PC-9 (cell line): Measurements from ENCODE around the gene TCHH. TPM values are rescaled to one million over a fixed set of nuclear protein-coding genes. Genes with fewer than 3 reads are reported as not detected.

Experiments
- BruUV-seq: library from RNA; stranded (reverse); fragments of 400-500 nt; replicated peaks from 2 replicates; lab custom pipeline; 2021; lab: Mats Ljungman, UMichigan
- CTCF ChIA-PET: fragments of 300-600 bp; sonication (Branson Sonifier 250); formaldehyde crosslinking; loops from one replicate; lab custom pipeline; 2022; ENCODE audit warnings: antibody characterized with exemption; lab: Charles Lee
- POLR2A ChIA-PET: fragments of 300-600 bp; sonication (Branson Sonifier 250); formaldehyde crosslinking; loops from one replicate; lab custom pipeline; 2022; ENCODE audit warnings: antibody characterized with exemption; ENCODE audit not compliant: unreplicated experiment; lab: Charles Lee
- DNase-seq, 2 experiments: peaks; one replicate each; pipeline versions ENCODE4 v3.0.0 to v3.0.0-alpha.2; 2015 to 2022; ENCODE audit warnings: mixed read lengths in 1 of 2
- H2AFZ ChIP-seq: fragments of 200-600 bp; sonication (generic); 2 replicates; pipeline ENCODE4 v1.8.1; 2017; ENCODE audit warnings: antibody characterized with exemption
- H3F3A ChIP-seq: fragments of 200-600 bp; sonication (generic); 2 replicates; pipeline ENCODE4 v1.8.1; 2017; ENCODE audit warnings: antibody characterized with exemption, mild to moderate bottlenecking, low read depth; ENCODE audit not compliant: insufficient read depth
- H3K27ac ChIP-seq: fragments of 200-600 bp; sonication (generic); 2 replicates; pipeline ENCODE4 v1.6.1; 2016; ENCODE audit warnings: mixed run types
- H3K27me3 ChIP-seq: fragments of 200-600 bp; sonication (generic); 2 replicates; pipeline ENCODE4 v1.6.1; 2016; ENCODE audit warnings: low read depth, mixed run types; ENCODE audit not compliant: insufficient read depth
- H3K36me3 ChIP-seq: fragments of 200-600 bp; sonication (generic); 2 replicates; pipeline ENCODE4 v1.6.1; 2016; ENCODE audit warnings: low read depth, mixed run types
- H3K4me1 ChIP-seq: fragments of 200-600 bp; sonication (generic); replicated peaks from 2 replicates; pipeline ENCODE4 v1.6.1; 2016; ENCODE audit warnings: mixed run types; ENCODE audit not compliant: insufficient read depth
- H3K4me2 ChIP-seq: fragments of 200-600 bp; sonication (generic); 2 replicates; pipeline ENCODE4 v1.6.1; 2017; ENCODE audit warnings: mixed run types
- H3K4me3 ChIP-seq: fragments of 200-600 bp; sonication (generic); 2 replicates; pipeline ENCODE4 v1.6.1; 2016; ENCODE audit warnings: mixed run types
- H3K79me2 ChIP-seq: fragments of 200-600 bp; sonication (generic); 2 replicates; pipeline ENCODE4 v1.6.1; 2017; ENCODE audit warnings: low read depth, mixed run types
- H3K9me2 ChIP-seq: fragments of 200-600 bp; sonication (generic); 2 replicates; pipeline ENCODE4 v1.8.1; 2017; ENCODE audit warnings: mild to moderate bottlenecking; ENCODE audit not compliant: insufficient read depth
- H3K9me3 ChIP-seq: fragments of 200-600 bp; sonication (generic); 2 replicates; pipeline ENCODE4 v1.8.1; 2016; ENCODE audit warnings: low read depth; ENCODE audit not compliant: insufficient read depth
- H4K20me1 ChIP-seq: fragments of 200-600 bp; sonication (generic); 2 replicates; pipeline ENCODE4 v1.8.1; 2017; ENCODE audit not compliant: insufficient read depth
- CTCF ChIP-seq: fragments of 200-600 bp; sonication (generic); conservative IDR thresholded peaks from 2 replicates; pipeline ENCODE4 v1.6.1; 2017; ENCODE audit warnings: mixed run types, antibody characterized with exemption, mild to moderate bottlenecking, moderate library complexity
- EZH2 ChIP-seq: fragments of 200-600 bp; sonication (generic); IDR thresholded peaks from 2 replicates; pipeline ENCODE4 v1.8.0; 2017; ENCODE audit warnings: antibody characterized with exemption, low read depth
- intact Hi-C: fragments of 100-400 bp; cut with micrococcal nuclease; formaldehyde crosslinking; loops from one replicate; pipeline ENCODE4 v1.10.0; 2022; ENCODE audit not compliant: unreplicated experiment
- total RNA-seq: library from RNA; stranded (reverse); gene quantifications from 2 replicates; pipeline ENCODE4 v1.2.3, GENCODE V29; 2021

Gene TCHH
- total RNA-seq, 1 experiment from 2014 or later = 0.04 TPM

GRCh38 chr1:152153996-152154395, 38.8 kb upstream of the TCHH start:
- Histone ChIP-seq H3K4me2 (no peak overlapping the region), H4K20me1 (no peaks in the 10 kb centered on the region), H3K9me3 (no peaks in the 10 kb centered on the region), H3K4me3 (no peak overlapping the region), H2AFZ (no peak overlapping the region), H3K27me3 (no peaks in the 10 kb centered on the region), H3K9me2 (no peaks in the 10 kb centered on the region; the same call in 1 of the 2 replicates), H3F3A (no peaks in the 10 kb centered on the region), H3K4me1 (no peaks in the 10 kb centered on the region), H3K36me3 (no peaks in the 10 kb centered on the region), H3K27ac (no peak overlapping the region), H3K79me2 (no peaks in the 10 kb centered on the region)
- no peak for DNase-seq
- ChIA-PET POLR2A (interaction anchor here (0.7 kb wide), 1 partner anchor 33 kb away, joined by 3 read pairs; no protein-coding TSS in a partner anchor), CTCF (no interaction called here)
- intact Hi-C loops = no loop called here
- TF ChIP-seq EZH2 (no peak), CTCF (no peak)
- BruUV-seq = no TSS peak

GRCh38 chr1:152151646-152152045, 36.4 kb upstream of the TCHH start:
- no peak for DNase-seq
- POLR2A ChIA-PET = no interaction called here
- Histone ChIP-seq H4K20me1 (no peaks in the 10 kb centered on the region), H3K27me3 (no peaks in the 10 kb centered on the region), H3K9me3 (peaks cover 5% of the 10 kb centered on the region; the same call in 1 of the 2 replicates), H3K9me2 (no peaks in the 10 kb centered on the region; the same call in 1 of the 2 replicates), H3K4me3 (no peak overlapping the region), H2AFZ (no peak overlapping the region), H3F3A (no peaks in the 10 kb centered on the region), H3K36me3 (no peaks in the 10 kb centered on the region), H3K27ac (no peak overlapping the region), H3K4me2 (no peak overlapping the region), H3K4me1 (no peaks in the 10 kb centered on the region), H3K79me2 (no peaks in the 10 kb centered on the region)
- CTCF ChIA-PET = no interaction called here
- intact Hi-C loops = no loop called here
- BruUV-seq = no TSS peak
- no peak for TF ChIP-seq CTCF
- TF ChIP-seq EZH2 = no peak

- no peaks in the 10 kb centered on the region; the same call in 1 of the 2 replicates for H3K9me2 ChIP-seq
- no peaks in the 10 kb centered on the region for H3K36me3 ChIP-seq
- TF ChIP-seq CTCF = no peak
- TF ChIP-seq EZH2 = no peak
- no peak for DNase-seq
- no TSS peak for BruUV-seq
- no peaks in the 10 kb centered on the region for H3K27me3 ChIP-seq
- ChIA-PET CTCF (no interaction called here), POLR2A (no interaction called here)
- no peaks in the 10 kb centered on the region for H4K20me1 ChIP-seq
- H2AFZ ChIP-seq = no peak overlapping the region
- no peak overlapping the region for H3K4me3 ChIP-seq
- peaks cover 7% of the 10 kb centered on the region; the same call in 1 of the 2 replicates for H3K9me3 ChIP-seq
- H3K4me1 ChIP-seq = no peaks in the 10 kb centered on the region
- H3F3A ChIP-seq = no peaks in the 10 kb centered on the region
- no peaks in the 10 kb centered on the region for H3K79me2 ChIP-seq
- H3K4me2 ChIP-seq = no peak overlapping the region
- H3K27ac ChIP-seq = no peak overlapping the region
- intact Hi-C loops = no loop called here
These were observed 33.7 kb upstream of the TCHH start for GRCh38 chr1:152148981-152149380.
